Testis (tissue), 3 donors: ENCODE measurements around the gene KCTD21. TPM values are rescaled to one million over a fixed set of nuclear protein-coding genes. Genes with fewer than 3 reads are reported as not detected.

Source experiments
- DNase-seq: peaks from one replicate; pipeline ENCODE4 v3.0.0-alpha.2; 2019
- H3K27ac ChIP-seq, 2 donors: fragments of 200-600 bp; sonication (generic); one replicate each; pipeline ENCODE4 v1.5.1; 2019
- H3K27me3 ChIP-seq: fragments of 200-600 bp; sonication (generic); one replicate; pipeline ENCODE4 v1.5.1; 2019
- H3K36me3 ChIP-seq: fragments of 200-600 bp; sonication (generic); one replicate; pipeline ENCODE4 v1.5.1; 2017; ENCODE audit warnings: low read depth; ENCODE audit errors: missing control alignments
- H3K4me1 ChIP-seq: fragments of 200-600 bp; sonication (generic); one replicate; pipeline ENCODE4 v1.5.1; 2019
- H3K4me3 ChIP-seq, 2 donors: fragments of 200-600 bp; sonication (generic); one replicate each; pipeline ENCODE4 v1.5.1; 2017 to 2019
- H3K9me3 ChIP-seq: fragments of 200-600 bp; sonication (generic); one replicate; pipeline ENCODE4 v1.5.1; 2017
- POLR2A ChIP-seq: fragments of 450-650 bp; IDR thresholded peaks from one replicate; pipeline ENCODE4 v1.6.1; 2017; ENCODE audit warnings: antibody characterized with exemption, mild to moderate bottlenecking, moderate library complexity
- WGBS, 2 donors: methylation state at CpG; one replicate each; pipeline ENCODE4 v1.1.5; 2018; 5-methylcytosine and 5-hydroxymethylcytosine counted together
- intact Hi-C: fragments of 100-400 bp; cut with DNase I; formaldehyde crosslinking; loops from one replicate; pipeline ENCODE4 v1.15.1; 2023; ENCODE audit warnings: low total_unique reads
- polyA plus RNA-seq: library from polyadenylated mRNA; stranded (reverse); fragments of 350-450 nt; fragmentation: Illumina TruSeq; extraction: RNeasy Lipid Tissue Mini Kit (QIAGEN cat#74804); gene quantifications from one replicate; pipeline ENCODE4 v1.2.3, GENCODE V29; 2014; ENCODE audit warnings: low read depth, low replicate concordance; ENCODE audit not compliant: insufficient read depth
- total RNA-seq, 2 donors: library from RNA; depleted of rRNA; stranded (reverse); fragments of >200 nt; gene quantifications; one replicate each; pipeline ENCODE4 v1.2.3, GENCODE V29; 2016
- TF ChIP-seq, protein P1 (sequence below), 3 experiments: fragments of 450-650 bp in 2 of 3; fragments of 200-600 bp in 1 of 3; sonication (generic) in 1 of 3; IDR thresholded peaks; one replicate each; pipeline ENCODE4 v1.5.1; 2016 to 2019; ENCODE audit warnings: antibody characterized with exemption in 3 of 3, mild to moderate bottlenecking in 2 of 3, moderate library complexity in 1 of 3

The KCTD21 gene
- total and polyA plus RNA-seq, 3 donors from 2014 or later, result 10.2 to 14.7 (median 14.2) TPM

GRCh38 chr11:78209478-78209877 lies 21.1 kb upstream of the KCTD21 start:
- DNase-seq, result no peak
- no peak overlapping the region for H3K4me3 ChIP-seq
- H3K27me3 ChIP-seq, result no peaks in the 10 kb centered on the region
- intact Hi-C loops, result no loop called here
- 91 to 93% methylated on average over 9 to 18 of the region's 18 CpGs for WGBS, 2 donors
- TF ChIP-seq, protein P1, sequence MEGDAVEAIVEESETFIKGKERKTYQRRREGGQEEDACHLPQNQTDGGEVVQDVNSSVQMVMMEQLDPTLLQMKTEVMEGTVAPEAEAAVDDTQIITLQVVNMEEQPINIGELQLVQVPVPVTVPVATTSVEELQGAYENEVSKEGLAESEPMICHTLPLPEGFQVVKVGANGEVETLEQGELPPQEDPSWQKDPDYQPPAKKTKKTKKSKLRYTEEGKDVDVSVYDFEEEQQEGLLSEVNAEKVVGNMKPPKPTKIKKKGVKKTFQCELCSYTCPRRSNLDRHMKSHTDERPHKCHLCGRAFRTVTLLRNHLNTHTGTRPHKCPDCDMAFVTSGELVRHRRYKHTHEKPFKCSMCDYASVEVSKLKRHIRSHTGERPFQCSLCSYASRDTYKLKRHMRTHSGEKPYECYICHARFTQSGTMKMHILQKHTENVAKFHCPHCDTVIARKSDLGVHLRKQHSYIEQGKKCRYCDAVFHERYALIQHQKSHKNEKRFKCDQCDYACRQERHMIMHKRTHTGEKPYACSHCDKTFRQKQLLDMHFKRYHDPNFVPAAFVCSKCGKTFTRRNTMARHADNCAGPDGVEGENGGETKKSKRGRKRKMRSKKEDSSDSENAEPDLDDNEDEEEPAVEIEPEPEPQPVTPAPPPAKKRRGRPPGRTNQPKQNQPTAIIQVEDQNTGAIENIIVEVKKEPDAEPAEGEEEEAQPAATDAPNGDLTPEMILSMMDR (IDR thresholded peaks at IDR 0.05), result no peak
- TF ChIP-seq POLR2A, result no peak
- H3K4me1 ChIP-seq, result no peaks in the 10 kb centered on the region
- no peaks in the 10 kb centered on the region for H3K9me3 ChIP-seq
- H3K27ac ChIP-seq, result no peak overlapping the region
- H3K36me3 ChIP-seq, result peaks cover 5% of the 10 kb centered on the region

DNA sequence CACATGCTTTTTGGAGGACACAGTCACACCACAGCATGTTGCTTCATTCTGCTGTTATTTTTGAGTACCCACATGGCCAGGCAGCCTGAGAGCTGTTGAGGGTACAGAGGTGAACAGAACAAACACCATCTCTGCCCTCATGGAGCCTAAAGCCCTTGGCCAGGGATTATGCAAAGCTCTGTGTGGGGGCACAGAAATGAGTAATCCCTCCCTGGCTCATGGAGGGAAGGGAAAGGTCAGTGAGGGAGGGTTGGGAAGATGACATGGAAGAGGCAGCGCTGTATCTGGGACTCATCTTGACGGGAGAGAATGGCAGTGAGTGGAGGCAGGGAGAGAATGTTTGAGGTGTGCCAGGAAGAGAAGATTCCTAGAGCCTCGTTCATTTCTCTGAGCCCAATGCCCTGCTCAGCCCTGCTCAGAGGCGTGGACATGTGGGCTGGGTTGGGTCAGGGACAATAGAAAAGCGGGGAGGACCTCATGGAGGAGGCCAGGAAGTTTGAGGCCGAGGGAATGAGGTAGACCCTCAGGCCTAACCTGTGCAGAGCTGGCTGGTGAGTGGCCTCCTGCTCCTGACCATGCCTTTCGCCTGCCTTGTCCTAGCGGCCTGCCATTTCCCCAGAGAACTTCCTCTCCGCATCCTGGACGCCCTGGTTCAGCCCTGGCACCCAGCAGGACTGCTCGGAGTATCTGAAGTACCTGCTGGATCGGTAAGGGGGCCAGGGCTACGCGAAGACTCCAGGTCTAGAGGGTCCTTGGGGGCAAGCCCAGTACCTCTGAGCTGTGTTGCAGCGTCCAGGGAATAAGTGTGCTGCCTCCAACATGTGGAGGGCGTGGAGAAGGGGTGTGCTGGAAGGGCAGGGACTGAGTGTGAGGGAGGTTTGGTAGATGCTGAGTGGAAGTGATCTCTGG lies 20.1 kb upstream of the KCTD21 start:
- TF ChIP-seq, protein P1 (IDR thresholded peaks at IDR 0.05), result no peak
- no peak for TF ChIP-seq POLR2A
- H3K27ac ChIP-seq, result no peak overlapping the region
- 85 to 89% methylated on average over 16 of the region's 16 CpGs for WGBS, 2 donors
- H3K36me3 ChIP-seq, result peaks cover 5% of the 10 kb centered on the region
- no peaks in the 10 kb centered on the region for H3K4me1 ChIP-seq
- H3K27me3 ChIP-seq, result no peaks in the 10 kb centered on the region
- H3K9me3 ChIP-seq, result no peaks in the 10 kb centered on the region
- H3K4me3 ChIP-seq, result no peak overlapping the region
- intact Hi-C loops, result no loop called here
- no peak for DNase-seq

- Histone ChIP-seq H3K9me3 (no peaks in the 10 kb centered on the region), H3K4me3 (no peak overlapping the region), H3K27me3 (no peaks in the 10 kb centered on the region), H3K36me3 (peaks cover 5% of the 10 kb centered on the region), H3K27ac (no peak overlapping the region), H3K4me1 (no peaks in the 10 kb centered on the region)
- intact Hi-C loops, result no loop called here
- 87 to 90% methylated on average over 11 of the region's 11 CpGs for WGBS, 2 donors
- no peak for DNase-seq
- TF ChIP-seq POLR2A, result no peak
- TF ChIP-seq, protein P1 (IDR thresholded peaks at IDR 0.05), result no peak
These were observed 19.3 kb upstream of the KCTD21 start for GRCh38 chr11:78207532-78208256.

DNA sequence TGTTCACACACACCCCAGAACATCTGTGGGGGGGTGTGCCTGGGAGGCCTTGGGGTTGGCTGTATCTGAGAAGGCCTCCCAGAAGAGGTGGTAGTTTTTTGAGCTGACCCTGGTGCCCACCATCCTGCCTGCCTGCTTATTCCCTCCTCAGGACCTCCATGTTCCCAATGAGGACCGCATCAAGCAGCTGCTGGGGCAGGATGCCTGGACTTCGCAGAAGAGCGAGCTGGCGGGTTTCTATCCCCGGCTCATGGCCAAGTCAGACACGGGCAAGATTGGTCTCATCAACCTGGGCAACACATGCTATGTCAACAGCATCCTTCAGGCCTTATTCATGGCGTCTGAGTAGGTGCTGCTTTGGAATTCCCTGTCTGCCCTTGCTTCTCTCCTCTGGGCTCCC lies 17.3 kb upstream of the KCTD21 start:
- intact Hi-C loops, result no loop called here
- Histone ChIP-seq H3K4me1 (no peaks in the 10 kb centered on the region), H3K9me3 (no peaks in the 10 kb centered on the region), H3K4me3 (no peak overlapping the region), H3K27me3 (no peaks in the 10 kb centered on the region), H3K27ac (no peak overlapping the region), H3K36me3 (peaks cover 5% of the 10 kb centered on the region)
- no peak for DNase-seq
- no peak for TF ChIP-seq POLR2A
- TF ChIP-seq, protein P1 (IDR thresholded peaks at IDR 0.05), result no peak
- 95 to 100% methylated on average over 6 to 7 of the region's 7 CpGs for WGBS, 2 donors
